A204.1 (cell line): ENCODE measurements around the gene THAP6.
"Not testable (repeated sequence)": the region's sequence is repeated elsewhere in the genome, so short reads cannot be mapped to it uniquely, and the experiment has no call there.

Source experiments
- FAIRE-seq: peaks from 2 replicates; lab custom pipeline; 2012; peaks lifted over from hg19 to GRCh38; lab: Jason Lieb, UNC

The THAP6 gene, protein sequence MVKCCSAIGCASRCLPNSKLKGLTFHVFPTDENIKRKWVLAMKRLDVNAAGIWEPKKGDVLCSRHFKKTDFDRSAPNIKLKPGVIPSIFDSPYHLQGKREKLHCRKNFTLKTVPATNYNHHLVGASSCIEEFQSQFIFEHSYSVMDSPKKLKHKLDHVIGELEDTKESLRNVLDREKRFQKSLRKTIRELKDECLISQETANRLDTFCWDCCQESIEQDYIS

DNA sequence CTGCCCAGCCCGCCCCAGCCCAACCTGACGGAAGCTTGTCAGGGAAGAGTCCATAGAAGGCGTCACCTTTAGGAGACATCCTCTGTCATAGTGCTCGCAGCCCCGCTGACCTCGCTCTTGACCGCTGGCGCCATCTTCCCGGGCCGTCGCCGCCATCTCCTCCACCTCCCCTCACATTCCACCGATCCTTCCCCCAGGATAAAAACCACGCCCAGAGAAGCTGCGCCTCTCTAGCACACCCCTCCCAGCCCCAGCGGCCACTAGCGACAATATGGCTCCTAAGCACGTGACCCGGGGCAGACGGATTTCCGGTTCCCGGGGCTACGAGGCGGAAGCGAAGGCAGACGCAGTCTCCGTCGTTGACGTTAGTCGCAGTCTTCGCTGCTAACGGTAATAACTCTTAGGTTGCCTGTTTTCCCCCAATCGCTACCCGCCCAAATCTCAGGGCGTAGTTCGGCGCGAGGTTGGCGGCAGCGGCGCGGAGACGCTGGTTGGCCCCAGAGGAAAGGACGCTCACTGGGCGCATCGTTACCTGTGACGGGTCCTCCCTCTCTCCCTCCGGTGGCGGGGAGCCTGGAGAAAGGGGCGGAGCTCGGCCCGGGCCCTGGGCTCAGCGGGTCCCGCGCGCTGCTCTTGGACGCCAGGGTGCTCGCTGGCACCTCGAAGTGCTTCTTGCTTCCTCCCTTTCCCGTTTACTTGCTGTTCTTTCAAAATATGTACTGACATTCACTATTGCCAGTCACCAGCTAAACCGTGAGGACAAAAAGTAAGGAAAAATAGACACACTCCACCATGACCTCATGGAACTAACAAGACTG is at the start of gene THAP6, which contains the start of gene RCHY1:
TSS of gene THAP6 (plus strand) at position 343 of the 818 bp plus-strand sequence. CDS start 980 bp downstream, outside the sequence.
TSS of gene RCHY1 (minus strand) at position 273 of the 818 bp plus-strand sequence. CDS start at position 156, 117 bp downstream.
- peak; percentile 98 for FAIRE-seq

DNA sequence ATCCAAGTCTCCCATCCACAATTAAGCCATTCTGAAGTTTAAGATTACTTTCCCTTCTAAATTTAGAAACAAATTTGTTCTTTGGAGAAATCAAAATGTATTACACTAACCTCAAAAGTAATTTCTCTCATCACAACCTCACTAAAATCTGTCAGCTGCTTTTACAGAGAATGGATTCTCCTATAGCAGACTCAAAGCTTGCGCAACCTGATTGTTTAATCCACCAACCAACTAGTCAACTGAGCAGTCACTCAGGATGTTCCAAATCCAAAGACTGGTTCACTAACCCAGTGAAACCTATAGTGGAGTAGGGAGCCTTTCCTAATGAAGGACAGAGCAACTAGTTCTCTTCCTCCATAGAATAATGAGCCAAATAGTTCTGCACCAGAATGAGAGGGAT is 44.4 kb upstream of the THAP6 start:
- no peak for FAIRE-seq

DNA sequence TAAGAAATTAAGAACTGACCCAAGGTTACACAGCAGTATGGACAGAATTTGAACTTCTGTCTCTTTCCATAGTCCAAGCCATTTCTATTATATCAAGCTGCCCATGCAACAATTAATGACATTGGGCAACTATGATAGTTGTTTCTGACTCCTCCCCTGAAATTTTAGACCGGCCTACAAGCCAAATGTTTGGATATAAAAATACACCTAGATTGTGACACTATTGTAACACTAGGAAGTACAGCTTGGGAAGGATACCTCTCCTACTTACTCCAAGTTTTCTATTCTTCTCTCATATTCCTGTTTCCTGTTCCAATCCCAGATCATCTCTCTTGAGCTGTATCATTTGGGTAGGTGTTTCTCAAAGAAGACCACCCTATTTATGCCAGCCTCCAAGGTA is 43.5 kb upstream of the THAP6 start:
- FAIRE-seq = no peak

DNA sequence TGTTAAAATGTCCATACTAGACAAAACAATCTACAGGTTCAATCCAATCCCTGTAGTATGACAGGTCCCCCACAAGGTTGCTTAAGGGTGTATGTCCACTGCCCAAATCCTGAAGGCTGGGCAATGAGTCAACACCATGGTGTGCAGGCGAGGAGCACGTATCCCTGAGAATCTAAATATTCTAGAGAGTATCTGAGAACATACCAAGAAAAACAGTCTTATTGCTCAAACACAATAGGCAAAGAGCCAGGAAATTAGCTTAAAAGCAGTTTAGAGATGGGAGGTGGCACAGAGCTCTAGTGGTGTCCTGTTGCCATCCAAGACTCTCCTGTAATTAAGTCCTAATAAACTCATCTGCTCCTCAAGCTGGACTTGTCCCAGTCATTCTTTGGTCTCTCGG is 37.1 kb upstream of the THAP6 start:
- no peak for FAIRE-seq

DNA sequence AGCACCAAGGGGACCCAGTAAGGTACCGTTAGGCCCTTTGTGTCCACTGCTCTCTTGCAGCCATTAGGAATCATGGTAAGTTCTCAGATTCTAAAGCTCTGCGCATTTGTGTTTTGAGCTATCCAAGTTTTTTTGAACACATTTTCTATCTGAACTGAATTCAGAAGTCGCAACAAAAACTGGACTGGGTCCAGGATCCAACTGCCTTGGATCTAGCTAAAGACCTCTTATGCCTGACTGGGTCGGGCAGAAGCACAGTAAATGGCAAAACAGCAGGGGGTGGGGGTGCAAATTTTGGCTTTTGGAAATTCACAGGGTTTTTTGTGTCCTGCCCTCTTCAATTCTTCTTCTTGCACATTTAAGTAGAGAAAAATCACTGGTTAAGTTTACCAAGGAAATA is 30.1 kb upstream of the THAP6 start:
- no peak for FAIRE-seq

DNA sequence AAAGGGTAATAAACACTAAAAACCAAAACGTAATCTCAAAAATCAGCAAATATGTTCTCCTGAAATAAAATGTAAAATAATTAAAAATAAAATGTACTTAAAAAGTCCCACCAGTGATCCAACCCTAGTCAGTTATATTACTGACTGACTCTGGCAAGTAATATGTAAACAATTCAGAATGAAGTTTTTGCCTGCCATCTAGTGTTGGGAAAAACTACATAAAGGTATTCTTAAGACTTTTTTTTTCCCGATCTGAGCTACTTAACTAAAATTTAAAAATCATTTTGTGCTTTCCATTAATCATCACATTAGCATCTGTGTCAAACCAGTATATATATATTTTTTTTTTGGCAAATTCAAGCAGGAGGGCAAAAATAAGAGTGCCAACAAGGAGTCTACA is 24.1 kb upstream of the THAP6 start:
- FAIRE-seq = peak; percentile 98

DNA sequence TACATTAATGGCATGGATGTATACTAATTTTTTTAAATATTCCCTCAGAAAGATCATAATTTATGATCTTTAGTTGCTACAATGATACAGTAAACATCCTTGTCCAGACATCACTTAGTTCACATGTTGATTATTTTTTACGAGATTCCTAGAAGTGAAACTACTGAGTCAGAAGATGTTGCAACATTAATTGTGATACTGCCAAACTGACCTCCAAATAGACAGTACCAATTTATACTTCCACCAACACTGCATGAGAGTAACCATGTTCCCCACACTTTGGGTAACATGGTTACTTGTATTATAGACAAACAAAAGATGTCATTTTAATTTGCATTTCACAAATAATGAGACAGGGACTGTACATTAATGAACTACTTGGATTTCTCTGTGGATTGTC is 19.7 kb upstream of the THAP6 start:
- no peak for FAIRE-seq

DNA sequence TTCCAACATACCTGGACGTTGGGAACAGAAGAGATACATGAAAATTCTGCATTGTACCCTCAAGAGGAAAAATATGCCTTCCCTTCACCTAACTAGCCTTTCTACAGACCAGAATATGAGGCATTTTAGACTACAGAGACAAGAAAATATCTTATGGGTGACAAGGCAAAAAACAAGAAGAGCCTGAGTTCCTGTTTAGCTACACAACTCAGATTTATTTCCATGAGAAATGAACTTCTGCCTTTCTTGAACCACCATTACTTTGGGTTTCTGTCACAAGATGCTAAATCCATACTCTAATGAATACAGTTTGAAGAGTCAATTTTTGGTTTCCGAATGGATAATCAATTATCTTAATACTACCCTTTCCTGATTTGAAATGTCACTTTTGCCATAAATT is 18.8 kb upstream of the THAP6 start:
- no peak for FAIRE-seq

DNA sequence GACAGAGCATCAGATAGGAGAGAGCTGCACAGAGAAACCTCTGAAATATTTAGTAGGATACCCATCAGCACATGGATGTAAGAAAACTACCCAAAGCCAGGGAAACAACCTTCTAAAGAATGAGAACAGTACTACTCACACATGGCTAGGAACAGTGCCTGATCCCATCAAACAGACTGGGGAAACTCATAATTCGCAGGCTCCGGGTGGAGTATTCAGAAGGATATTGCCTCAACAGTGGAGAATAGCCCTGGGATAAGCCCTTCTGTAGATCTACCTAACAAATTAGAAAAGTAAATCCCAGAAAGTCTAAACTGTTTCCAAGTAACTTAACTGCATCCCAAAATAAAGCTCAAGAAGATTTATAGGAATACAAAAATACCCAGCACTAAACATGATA is 17.9 kb upstream of the THAP6 start:
- FAIRE-seq = no peak

DNA sequence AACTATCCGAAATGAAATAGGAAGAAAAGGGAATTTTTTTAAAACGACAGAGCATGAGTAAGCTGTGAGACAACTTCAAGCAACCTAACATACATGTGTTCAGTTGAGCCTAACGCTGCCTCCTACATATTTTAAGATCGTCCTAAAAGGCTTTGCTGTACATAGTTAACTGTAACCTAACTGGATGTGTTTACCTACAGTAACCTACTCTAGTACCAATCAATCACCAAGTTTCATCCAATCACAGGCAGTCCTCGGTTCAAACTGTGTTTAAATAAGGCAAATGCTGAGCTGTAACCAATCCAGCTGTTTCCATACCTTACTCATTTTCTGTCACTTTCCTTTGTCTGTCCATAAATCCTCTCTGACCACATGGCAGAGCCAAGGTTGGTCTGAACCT is 17.1 kb upstream of the THAP6 start:
- FAIRE-seq = no peak

DNA sequence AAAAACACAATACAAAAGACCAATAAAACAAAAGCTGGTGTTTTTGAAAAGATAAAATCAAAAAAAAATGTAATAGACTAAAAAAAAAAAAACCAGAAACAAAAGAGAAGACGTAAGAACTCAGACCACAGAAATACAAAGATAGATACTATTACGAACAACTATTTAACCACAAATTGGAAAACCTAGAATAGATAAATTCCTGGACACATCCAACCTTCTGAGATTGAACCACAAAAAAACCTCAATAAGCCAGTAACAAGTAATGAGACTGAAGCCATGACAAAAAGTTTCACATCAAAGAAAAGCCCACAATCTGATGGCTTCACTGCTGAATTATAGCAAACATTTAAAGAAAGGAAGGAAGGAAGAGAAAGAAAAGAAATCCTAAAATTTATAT is 16.2 kb upstream of the THAP6 start:
- FAIRE-seq = peak; percentile 19

DNA sequence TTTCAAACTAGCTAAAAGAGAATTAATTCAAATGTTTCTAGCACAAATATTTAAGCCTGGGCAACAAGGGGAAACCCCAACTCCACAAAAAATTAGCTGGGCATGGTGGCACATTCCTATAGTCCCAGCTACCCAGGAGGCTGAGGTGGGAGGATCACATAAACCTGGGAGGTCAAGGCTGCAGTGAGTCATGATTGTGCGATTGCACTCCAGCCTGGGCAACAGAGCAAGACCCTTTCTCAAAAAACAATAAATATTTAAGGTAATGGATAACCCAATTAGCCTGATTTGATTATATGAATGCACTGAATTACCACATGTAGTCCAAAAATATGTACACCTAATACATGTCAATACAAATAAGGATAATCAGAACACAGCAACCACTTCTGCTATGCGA is 14.4 kb upstream of the THAP6 start:
- no peak for FAIRE-seq

DNA sequence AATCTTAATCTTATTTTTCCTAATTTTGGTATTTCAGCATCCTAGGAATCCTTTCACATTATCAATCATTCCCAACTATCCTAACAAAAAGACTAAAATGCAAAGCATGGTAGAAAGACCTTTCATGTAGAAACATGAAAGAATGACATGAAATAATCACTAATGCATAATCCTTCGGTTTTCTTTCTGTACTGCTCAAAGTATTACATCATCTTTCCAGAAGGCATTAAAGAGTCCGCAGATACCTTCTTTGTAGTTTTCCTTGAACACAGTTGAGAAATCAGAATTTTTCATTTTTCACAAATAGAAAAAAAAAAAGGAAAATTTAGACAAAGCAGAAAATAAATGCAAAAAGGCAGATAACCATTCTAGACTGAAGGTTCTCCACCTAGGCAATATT is 11.6 kb upstream of the THAP6 start:
- no peak for FAIRE-seq

DNA sequence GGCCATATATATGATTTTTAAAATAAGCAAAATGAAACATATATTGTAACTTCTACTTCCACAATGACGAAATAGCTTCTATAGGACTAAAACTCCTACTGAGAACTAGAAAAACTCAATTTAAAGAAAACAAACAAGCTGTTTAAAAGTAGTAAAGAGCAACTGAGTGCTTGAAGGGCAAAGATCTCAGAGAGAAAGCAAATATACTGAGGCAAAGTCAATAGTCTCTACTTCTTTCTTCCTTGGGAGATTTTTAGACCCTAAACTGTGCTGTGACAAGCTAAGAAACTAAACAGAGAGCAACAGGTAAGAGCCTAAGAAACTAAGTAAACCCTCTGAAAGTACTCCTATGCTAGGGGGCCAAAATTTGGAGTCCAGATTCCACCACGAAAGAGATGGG is 8.6 kb upstream of the THAP6 start:
- no peak for FAIRE-seq

DNA sequence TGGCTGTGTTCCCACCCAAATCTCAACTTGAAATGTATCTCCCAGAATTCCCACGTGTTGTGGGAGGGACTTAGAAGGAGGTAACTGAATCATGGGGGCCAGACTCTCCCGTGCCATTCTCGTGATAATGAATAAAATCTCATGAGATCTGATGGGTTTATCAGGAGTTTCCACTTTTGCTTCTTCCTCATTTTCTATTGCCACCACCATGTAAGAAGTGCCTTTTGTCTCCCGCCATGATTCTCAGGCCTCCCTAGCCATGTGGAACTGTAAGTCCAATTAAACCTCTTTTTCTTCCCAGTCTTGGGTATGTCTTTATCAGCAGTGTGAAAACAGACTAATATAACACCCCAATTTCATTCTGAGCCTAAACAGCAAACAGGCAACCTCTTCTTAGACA is 4.7 kb upstream of the THAP6 start:
- not testable (repeated sequence) for FAIRE-seq

DNA sequence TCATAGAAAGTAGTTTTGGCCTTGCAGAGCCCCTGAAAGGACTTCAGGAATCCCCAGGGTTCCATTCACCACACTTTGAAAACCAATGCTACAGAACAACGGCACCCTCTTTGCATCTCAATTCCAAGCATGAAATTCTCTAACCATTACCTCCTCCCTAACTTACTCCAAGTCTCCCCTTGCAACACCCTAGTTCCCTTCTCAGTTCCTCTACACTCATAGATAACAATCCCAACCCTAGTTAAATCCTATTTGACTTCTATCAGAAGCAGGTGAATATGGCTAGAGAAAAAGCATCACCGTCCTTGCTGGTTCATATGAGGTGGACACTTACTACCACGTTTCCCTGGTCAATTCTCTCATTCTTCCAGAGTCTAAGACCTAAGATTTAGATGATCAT is 2.4 kb upstream of the THAP6 start:
- no peak for FAIRE-seq

DNA sequence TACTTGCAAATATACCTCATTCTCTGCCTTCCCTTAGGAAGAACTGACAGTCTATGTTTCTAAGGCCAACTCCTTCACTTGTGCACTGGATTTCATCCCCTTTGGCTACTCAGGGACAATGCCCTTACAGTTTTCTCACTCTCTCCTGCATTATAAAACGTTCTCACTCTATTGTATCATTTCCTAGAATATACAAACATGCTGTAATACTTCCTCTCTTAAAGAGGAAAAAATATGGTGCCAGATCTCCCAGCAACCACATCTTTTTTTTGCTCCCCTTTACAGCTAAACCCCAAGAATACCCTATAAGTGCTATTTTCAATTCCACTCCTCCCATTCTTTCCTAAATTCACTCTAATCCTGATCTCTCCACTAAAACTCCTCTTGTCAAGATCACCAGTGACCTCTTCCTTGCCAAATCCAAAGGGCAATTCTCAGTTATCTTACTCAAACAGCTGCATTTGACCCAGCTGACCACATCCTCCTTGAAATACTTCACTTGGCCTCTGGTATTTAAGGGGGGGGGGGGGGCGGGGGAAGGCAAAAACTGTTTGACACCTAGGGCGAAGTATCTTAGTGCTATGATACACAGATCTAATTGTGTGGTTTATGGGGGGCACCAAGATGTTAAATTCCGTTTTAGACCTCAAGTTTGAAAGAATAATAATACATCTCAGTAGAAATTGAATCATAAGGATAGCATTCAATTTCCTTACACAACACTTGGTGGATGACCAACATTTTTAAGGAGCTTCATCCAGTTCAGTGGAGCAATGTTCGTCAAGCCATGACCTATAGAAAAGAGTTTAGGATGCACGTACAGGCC is 1.7 kb upstream of the THAP6 start:
- no peak for FAIRE-seq

DNA sequence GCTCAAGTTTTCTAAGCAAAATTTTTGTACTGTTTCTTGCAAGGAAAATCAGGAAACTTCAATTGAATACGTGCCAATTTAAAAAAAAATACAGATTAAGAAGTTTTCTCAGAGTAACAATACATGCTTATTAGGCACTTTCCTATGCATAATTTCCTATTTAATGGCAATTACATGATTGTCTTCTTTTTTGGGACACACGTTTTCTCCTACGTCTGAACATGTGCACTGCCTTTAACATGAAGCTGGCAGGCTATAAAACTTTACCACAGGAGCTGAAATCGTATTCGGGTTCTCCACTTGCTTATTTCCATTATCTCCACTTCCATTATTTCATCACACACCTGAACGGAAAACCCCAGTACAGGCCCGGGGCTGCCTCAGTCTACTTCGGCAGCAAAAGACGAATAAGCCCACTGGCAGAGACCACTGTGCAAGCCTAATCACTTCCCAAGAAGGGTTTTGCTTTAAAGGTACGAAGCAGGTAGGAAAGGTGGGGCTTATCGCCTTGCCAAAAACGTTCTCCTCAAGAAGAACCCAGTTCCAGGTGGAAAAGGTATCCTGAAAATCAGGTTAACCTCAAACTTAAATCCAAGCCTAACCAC is 645 bp upstream of the THAP6 start:
- no peak for FAIRE-seq

DNA sequence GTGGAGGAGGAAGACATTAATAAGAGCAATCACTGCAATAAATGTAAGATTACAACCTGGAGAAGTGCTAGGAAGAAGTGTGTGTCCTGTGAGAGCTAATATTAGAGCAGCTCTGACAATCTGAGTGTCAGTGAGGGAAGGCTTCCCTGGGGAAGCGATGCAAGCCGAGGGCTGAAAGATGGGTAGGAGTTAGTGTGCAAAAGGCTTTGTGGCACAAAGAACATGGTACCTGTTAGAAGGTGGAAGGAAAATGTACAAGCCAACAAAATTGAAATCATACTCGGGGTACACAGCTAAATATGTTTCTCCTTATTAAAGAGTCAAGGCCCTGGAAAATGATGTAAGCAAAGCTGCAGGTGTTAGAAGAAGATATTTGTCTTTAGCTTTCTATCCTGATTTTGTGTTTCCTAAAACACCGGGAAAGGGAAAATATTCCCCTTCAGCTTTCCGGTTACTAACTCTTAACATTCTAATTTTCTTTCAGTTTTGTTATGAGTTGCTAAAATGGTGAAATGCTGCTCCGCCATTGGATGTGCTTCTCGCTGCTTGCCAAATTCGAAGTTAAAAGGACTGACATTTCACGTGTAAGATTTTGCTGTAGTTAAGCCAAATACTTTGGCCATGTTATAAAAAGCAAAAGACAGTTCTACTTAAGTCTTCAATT is 808 bp downstream of the THAP6 start:
- FAIRE-seq = no peak

DNA sequence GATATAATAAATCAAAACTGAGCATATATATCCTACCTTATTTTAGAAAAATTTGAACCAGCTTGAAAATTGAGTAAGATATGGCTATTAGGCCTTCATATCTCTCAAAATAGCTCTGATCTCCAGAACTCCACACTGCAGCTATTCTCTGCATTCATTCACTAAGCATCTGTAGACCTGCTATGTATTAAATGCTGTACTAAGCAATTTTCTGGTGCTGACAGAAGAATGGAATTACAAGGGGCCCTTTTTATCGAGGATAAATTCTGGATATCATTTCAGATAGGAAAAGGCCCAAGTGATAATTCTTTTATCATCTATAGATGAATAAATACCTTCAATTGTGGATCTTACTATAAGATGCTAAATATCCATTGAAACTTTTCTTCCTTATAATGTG is 1.9 kb downstream of the THAP6 start:
- no peak for FAIRE-seq

DNA sequence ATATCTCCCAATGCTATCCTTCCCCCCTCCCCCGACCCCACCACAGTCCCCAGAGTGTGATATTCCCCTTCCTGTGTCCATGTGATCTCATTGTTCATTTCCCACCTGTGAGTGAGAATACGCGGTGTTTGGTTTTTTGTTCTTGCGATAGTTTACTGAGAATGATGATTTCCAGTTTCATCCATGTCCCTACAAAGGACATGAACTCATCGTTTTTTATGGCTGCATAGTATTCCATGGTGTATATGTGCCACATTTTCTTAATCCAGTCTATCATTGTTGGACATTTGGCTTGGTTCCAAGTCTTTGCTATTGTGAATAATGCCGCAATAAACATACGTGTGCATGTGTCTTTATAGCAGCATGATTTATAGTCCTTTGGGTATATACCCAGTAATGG is 5.2 kb downstream of the THAP6 start:
- FAIRE-seq = not testable (repeated sequence)

DNA sequence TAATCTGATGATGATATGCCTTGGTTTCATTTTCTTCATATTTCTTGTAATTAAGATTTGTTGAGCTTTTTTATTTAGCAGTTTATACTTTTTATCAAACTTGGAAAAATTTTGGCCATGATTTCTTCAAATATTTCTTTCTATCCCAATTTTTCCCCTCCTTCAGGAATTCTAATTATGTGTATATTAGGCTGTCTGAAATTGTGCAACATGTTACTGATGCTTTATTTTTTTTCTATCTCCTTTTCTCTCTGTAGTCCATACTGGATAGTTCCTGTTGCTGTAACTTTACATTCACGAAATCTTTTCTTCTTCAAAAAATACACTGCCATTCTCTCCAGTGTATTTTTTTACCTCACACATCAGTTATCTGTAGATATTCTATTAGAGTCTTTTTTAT is 10.8 kb downstream of the THAP6 start:
- FAIRE-seq = no peak
